ENCODE results near the gene ZNF189.

Gene ZNF189

GRCh38 chr9:101356619-101357018 is 42.0 kb upstream of the ZNF189 start:
- TF ChIP-seq CTCF (IDR thresholded peaks at IDR 0.05; ENCODE audit: borderline replicate concordance, extremely low read depth, low read length, poor library complexity, severe bottlenecking) (no peak), EZH2 (IDR thresholded peaks at IDR 0.05; ENCODE audit: borderline replicate concordance, low read depth, low read length, severe bottlenecking) (no peak)
- Histone ChIP-seq H3K4me2 (ENCODE audit: insufficient read depth, low read length) (no peak overlapping the region), H3K4me1 (ENCODE audit: insufficient read depth, low read length) (no peaks in the 10 kb centered on the region), H3K4me3 (ENCODE audit: low read depth in 1 of 2, low read length in 2 of 2) (no peak overlapping the region), H3K27me3 (ENCODE audit: insufficient read depth, low read length, poor library complexity) (no peaks in the 10 kb centered on the region), H3K9ac (ENCODE audit: low read depth, low read length) (no peak overlapping the region), H3K36me3 (ENCODE audit: insufficient read depth, low read length) (no peaks in the 10 kb centered on the region), H3K9me3 (ENCODE audit: insufficient read depth, low read length, severe bottlenecking) (no peaks in the 10 kb centered on the region), H4K20me1 (ENCODE audit: insufficient read depth, low read length) (no peaks in the 10 kb centered on the region), H3K27ac (ENCODE audit: low read length) (no peak overlapping the region), H3K79me2 (ENCODE audit: insufficient read depth, low read length) (no peaks in the 10 kb centered on the region), H2AFZ (ENCODE audit: low read depth, low read length) (no peak overlapping the region)
- DNase-seq, result no peak
- ATAC-seq (ENCODE audit: insufficient read depth, low read depth), result no peak

- Histone ChIP-seq H3K36me3 (ENCODE audit: insufficient read depth, low read length) (no peaks in the 10 kb centered on the region), H3K4me1 (ENCODE audit: insufficient read depth, low read length) (no peaks in the 10 kb centered on the region), H4K20me1 (ENCODE audit: insufficient read depth, low read length) (no peaks in the 10 kb centered on the region), H3K27ac (ENCODE audit: low read length) (no peak overlapping the region), H2AFZ (ENCODE audit: low read depth, low read length) (no peak overlapping the region), H3K27me3 (ENCODE audit: insufficient read depth, low read length, poor library complexity) (no peaks in the 10 kb centered on the region), H3K4me3 (ENCODE audit: low read depth in 1 of 2, low read length in 2 of 2) (no peak overlapping the region), H3K9ac (ENCODE audit: low read depth, low read length) (no peak overlapping the region), H3K79me2 (ENCODE audit: insufficient read depth, low read length) (no peaks in the 10 kb centered on the region), H3K9me3 (ENCODE audit: insufficient read depth, low read length, severe bottlenecking) (no peaks in the 10 kb centered on the region), H3K4me2 (ENCODE audit: insufficient read depth, low read length) (no peak overlapping the region)
- DNase-seq (no peak), ATAC-seq (ENCODE audit: insufficient read depth, low read depth) (no peak)
- TF ChIP-seq EZH2 (IDR thresholded peaks at IDR 0.05; ENCODE audit: borderline replicate concordance, low read depth, low read length, severe bottlenecking), result no peak
- TF ChIP-seq CTCF (IDR thresholded peaks at IDR 0.05; ENCODE audit: borderline replicate concordance, extremely low read depth, low read length, poor library complexity, severe bottlenecking), result no peak
Measured at GRCh38 chr9:101359679-101360078, 39.0 kb upstream of the ZNF189 start.

- Histone ChIP-seq H3K27me3 (ENCODE audit: insufficient read depth, low read length, poor library complexity) (no peaks in the 10 kb centered on the region), H3K9ac (ENCODE audit: low read depth, low read length) (no peak overlapping the region), H2AFZ (ENCODE audit: low read depth, low read length) (no peak overlapping the region), H3K4me3 (ENCODE audit: low read depth in 1 of 2, low read length in 2 of 2) (no peak overlapping the region), H3K79me2 (ENCODE audit: insufficient read depth, low read length) (no peaks in the 10 kb centered on the region), H3K9me3 (ENCODE audit: insufficient read depth, low read length, severe bottlenecking) (no peaks in the 10 kb centered on the region), H3K4me1 (ENCODE audit: insufficient read depth, low read length) (no peaks in the 10 kb centered on the region), H3K4me2 (ENCODE audit: insufficient read depth, low read length) (no peak overlapping the region), H3K36me3 (ENCODE audit: insufficient read depth, low read length) (no peaks in the 10 kb centered on the region), H3K27ac (ENCODE audit: low read length) (no peak overlapping the region), H4K20me1 (ENCODE audit: insufficient read depth, low read length) (no peaks in the 10 kb centered on the region)
- ATAC-seq (ENCODE audit: insufficient read depth, low read depth), result no peak
- no peak for DNase-seq
- TF ChIP-seq CTCF (IDR thresholded peaks at IDR 0.05; ENCODE audit: borderline replicate concordance, extremely low read depth, low read length, poor library complexity, severe bottlenecking) (no peak), EZH2 (IDR thresholded peaks at IDR 0.05; ENCODE audit: borderline replicate concordance, low read depth, low read length, severe bottlenecking) (no peak)
Measured at GRCh38 chr9:101360647-101361046, 38.0 kb upstream of the ZNF189 start.

- no peaks in the 10 kb centered on the region for H4K20me1 ChIP-seq (ENCODE audit: insufficient read depth, low read length)
- H3K27me3 ChIP-seq (ENCODE audit: insufficient read depth, low read length, poor library complexity), result no peaks in the 10 kb centered on the region
- no peaks in the 10 kb centered on the region for H3K79me2 ChIP-seq (ENCODE audit: insufficient read depth, low read length)
- no peaks in the 10 kb centered on the region for H3K36me3 ChIP-seq (ENCODE audit: insufficient read depth, low read length)
- no peaks in the 10 kb centered on the region for H3K4me1 ChIP-seq (ENCODE audit: insufficient read depth, low read length)
- no peak overlapping the region for H3K27ac ChIP-seq (ENCODE audit: low read length)
- H3K9ac ChIP-seq (ENCODE audit: low read depth, low read length), result no peak overlapping the region
- no peak overlapping the region for H3K4me2 ChIP-seq (ENCODE audit: insufficient read depth, low read length)
- no peak overlapping the region for H3K4me3 ChIP-seq (ENCODE audit: low read depth in 1 of 2, low read length in 2 of 2)
- H2AFZ ChIP-seq (ENCODE audit: low read depth, low read length), result no peak overlapping the region
- no peaks in the 10 kb centered on the region for H3K9me3 ChIP-seq (ENCODE audit: insufficient read depth, low read length, severe bottlenecking)
- TF ChIP-seq CTCF (IDR thresholded peaks at IDR 0.05; ENCODE audit: borderline replicate concordance, extremely low read depth, low read length, poor library complexity, severe bottlenecking) (no peak), EZH2 (IDR thresholded peaks at IDR 0.05; ENCODE audit: borderline replicate concordance, low read depth, low read length, severe bottlenecking) (no peak)
- DNase-seq (no peak), ATAC-seq (ENCODE audit: insufficient read depth, low read depth) (no peak)
Measured at GRCh38 chr9:101362450-101362849, 36.2 kb upstream of the ZNF189 start.
